Fibroblast of gingiva (primary cell): Measurements from ENCODE around the gene MITD1.
"Not testable (repeated sequence)": the region's sequence is repeated elsewhere in the genome, so short reads cannot be mapped to it uniquely, and the experiment has no call there.

Experiments used
- DNase-seq: peaks from one replicate; pipeline ENCODE4 v3.0.0-alpha.2; 2011; ENCODE audit warnings: low read depth

MITD1 gene

DNA sequence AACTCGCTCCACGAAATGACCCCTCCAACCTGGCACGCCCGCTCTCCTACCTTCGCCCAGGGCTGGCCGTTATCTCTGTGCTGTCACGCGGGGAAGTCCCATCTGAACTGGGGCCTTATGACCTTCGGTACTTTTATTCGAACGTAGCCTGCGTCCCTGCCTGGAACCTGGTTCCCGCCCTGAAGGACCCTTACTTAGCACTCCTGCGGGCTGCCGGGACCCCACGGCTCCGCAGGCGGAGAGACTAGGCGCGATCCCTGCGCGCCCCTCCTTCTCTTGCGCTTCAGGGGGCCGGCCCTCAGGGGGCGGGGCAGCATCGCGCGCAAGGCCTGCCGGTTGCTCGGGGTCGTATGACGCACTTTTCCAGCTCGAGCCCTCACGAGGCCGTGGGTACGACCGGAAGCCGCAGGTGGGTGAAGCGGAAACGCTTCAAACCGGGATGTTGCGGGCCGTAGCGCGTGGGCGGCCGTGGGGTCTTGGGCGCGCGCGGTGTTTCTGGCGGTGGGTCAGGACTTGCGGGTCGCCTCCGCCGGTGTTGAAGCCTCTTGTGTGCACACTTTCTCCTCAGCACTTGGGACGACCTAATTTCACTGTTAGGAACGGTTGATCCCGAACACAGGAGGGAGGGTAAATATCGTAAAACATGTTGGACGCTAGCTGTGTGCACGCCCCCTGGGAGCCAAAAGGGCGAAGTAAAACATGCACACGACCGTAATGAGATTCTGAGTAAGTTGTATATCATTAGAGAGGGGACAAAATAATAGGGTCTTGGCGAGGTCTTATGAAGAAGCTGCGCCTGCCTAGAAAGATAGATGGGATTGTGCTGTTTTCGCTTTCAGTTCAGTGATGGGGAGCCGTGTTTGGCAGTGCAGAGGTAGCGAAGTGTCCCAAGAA lies 26.0 kb downstream of the MITD1 start, which contains the start of the genes LIPT1 and TSGA10:
TSS of gene LIPT1 (plus strand) at position 325 of the 894 bp plus-strand sequence. CDS start 6,991 bp downstream, outside the sequence.
TSS of gene TSGA10 (minus strand) at position 300 of the 894 bp plus-strand sequence. CDS start 45,503 bp downstream, outside the sequence.
- DNase-seq: peak; percentile 90

DNA sequence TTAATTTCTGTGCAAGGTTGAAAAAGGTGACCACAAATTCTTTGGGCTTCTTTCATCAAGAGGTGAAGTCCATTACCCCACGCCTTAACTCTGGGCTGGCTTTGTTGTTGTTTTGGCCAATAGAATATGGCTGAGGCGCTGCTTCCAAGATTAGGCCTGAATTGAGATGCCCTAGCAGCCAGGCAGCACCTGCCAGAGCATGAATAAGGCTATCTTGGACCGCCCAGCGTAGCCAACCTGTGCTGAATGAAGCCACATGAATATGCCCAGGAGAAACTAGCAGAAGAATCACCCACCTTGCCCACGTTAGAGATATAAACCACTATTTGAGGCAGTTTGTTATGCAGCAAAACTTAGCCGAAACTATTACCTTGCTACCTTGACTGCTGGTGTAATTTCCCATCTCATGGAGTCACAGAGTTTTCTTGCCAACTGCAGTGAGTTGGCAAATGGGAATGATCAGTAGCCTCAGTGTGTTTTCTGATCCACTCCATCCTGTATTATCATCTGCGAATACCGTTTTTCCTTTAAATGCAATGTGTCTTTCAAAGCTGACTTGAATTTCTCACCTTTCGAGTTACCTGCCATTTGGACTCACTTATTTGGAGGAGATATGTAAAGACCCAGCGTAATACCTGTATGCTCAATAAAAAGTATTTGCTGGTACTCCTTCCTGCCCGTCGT lies 26.8 kb downstream of the MITD1 start:
- DNase-seq: no peak

- DNase-seq: no peak
These were observed 28.5 kb downstream of the MITD1 start for GRCh38 chr2:99152199-99152895.

GRCh38 chr2:99150706-99151105 lies 30.2 kb downstream of the MITD1 start:
- DNase-seq: no peak

DNA sequence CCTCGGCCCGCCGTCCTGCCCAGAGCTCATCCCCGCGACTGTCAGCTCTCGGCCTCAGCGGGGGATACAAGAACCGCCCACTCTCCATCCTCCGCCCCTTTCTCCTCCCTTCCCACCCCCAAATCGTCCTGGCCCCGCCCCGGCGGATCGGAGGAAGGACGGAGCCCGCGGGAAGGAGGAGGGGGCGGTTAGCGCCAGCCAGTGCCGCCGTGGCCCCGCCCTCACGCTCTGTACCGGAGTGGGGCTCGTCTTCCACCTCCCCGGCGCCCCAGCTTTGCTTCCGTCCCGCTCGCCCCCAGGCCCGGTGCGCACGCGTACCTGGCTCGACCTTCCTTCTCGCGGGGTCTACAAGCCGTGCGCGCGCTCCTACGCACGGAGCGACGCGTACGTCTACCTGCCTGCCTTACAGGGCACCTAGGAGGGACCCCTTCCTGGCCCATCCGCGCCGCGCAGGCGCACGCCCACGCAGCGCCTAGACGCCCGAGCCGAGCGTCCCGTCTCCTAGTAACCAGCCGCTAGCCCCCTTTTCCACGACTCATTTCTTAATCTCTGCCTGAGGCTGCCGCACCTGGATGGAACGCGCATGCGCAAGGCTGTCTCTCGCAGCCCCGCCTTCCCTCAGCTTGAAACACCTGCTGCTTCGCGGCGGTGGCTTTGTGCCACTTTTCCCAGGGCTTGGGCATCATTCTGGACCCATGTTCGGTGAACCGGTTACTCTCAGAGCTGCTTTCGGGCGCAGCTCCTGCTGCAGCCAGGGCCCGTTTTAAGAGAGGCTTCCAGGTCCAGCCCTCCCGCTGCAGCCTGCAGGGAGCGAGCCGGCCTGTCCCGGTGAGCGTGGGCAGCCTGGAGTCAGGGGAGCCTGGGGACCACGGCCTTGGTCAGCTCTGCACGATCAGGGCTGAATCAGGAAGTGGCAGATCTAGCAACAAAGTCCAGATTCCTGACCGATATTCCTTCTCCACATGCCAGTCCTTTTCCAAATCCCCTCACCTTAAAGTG lies 39.4 kb downstream of the MITD1 start, which contains the start of gene C2orf15:
TSS of gene C2orf15 (plus strand) at position 598 of the 999 bp plus-strand sequence. CDS start 8,852 bp downstream, outside the sequence.
- peak; percentile 74 for DNase-seq

- no peak for DNase-seq
These were observed 40.1 kb downstream of the MITD1 start for GRCh38 chr2:99140860-99141109.

GRCh38 chr2:99140056-99140859 lies 40.6 kb downstream of the MITD1 start:
- peak; percentile 14 for DNase-seq

GRCh38 chr2:99139003-99139402 lies 41.9 kb downstream of the MITD1 start:
- DNase-seq: no peak

DNA sequence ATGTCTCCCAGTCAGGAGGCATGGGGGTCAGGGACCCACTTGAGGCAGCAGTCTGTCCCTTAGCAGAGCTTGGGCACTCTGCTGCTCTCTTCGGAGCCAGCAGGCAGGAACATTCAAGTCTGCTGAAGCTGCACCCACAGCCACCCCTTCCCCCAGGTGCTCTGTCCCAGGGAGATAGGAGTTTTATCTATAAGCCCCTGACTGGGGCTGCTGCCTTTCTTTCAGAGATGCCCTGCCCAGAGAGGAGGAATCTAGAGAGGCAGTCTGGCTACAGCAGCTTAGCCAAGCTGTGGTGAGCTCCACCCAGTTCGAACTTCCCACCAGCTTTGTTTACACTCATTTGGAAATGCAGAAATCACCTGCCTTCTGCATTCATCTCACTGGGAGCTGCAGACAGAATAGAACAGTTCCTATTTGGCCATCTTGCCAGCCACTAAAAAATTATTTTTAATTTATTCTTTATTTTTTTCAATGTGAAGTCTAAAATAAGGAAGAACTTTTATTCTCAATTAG lies 45.8 kb downstream of the MITD1 start:
- not testable (repeated sequence) for DNase-seq

DNA sequence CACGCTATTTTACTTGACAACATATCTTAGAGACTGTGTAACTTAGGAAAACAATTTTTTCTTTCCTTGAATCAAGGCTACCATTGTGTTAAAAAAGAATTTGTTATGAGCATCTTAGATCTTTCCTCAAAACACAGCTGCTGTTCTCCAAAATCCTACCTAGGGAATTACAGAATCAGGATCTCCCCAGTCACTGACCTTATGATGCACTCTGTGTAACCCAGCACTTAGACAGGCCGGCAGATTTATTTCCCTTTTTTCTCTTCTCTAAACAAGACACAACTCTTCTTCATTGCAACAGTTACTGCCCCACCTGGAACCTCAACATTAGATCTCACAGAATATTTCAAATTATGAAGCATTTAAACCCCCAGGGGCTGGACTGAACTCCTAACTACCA lies 52.9 kb downstream of the MITD1 start:
- no peak for DNase-seq
